OCI-LY7 (cell line): ENCODE data around the gene MAP3K19.
"Not testable (repeated sequence)": the region's sequence is repeated elsewhere in the genome, so short reads cannot be mapped to it uniquely, and the experiment has no call there.

Experiments
- CTCF ChIP-seq: fragments of 200-600 bp; sonication (generic); conservative IDR thresholded peaks from 2 replicates; pipeline ENCODE4 v1.5.1; 2014; ENCODE audit warnings: mild to moderate bottlenecking, antibody characterized with exemption, low read length, moderate library complexity, mixed read lengths
- EZH2phosphoT487 ChIP-seq: fragments of 200-600 bp; sonication (generic); IDR thresholded peaks from 2 replicates; pipeline ENCODE4 v1.6.1; 2018; ENCODE audit warnings: low read depth, borderline replicate concordance, mild to moderate bottlenecking, mixed run types, antibody characterized with exemption, low read length, moderate library complexity, mixed read lengths

GRCh38 chr2:135033216-135033615 lies 14.0 kb downstream of the MAP3K19 start:
- TF ChIP-seq CTCF, EZH2phosphoT487: not testable (repeated sequence)
